ENCODE results near the gene IDH2. TPM values are rescaled to one million over a fixed set of nuclear protein-coding genes. Genes with fewer than 3 reads are reported as not detected.

The IDH2 gene
- total RNA-seq, 1 experiment from 2014 or later: 74.4 TPM

DNA sequence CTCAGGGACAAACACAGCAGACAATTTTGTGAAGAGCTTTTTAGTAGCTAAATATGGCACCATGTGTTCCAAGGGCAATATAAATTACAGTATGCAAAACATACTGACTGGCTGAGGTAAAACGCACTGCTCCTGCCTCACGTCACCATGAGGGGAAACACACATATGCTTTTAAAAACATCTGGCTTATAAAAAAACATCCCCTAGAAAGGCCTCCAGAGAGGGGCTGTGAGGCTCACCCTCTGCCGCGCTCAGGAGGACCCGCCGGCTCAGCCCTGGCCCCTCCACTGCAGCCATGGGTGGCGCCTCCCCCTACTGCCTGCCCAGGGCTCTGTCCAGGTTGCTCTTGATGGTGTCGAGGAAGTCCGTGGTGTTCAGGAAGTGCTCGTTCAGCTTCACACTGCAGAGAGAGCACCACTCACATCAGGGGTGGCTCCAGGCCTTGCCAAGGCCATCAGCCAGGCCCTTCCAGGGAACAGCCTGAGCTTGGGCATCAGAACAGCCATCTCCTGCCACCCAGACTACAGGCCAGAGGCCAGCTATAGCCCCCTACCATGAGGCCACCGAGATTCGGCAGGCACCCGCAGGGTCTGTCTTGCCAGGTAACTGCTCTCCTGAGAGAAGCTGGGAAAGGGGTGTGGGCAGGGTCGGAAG lies 18.2 kb downstream of the IDH2 start:
- H3K27me3 ChIP-seq (ENCODE audit: control insufficient read depth, insufficient read depth, low read length): no peaks in the 10 kb centered on the region
- peak; percentile 49 for DNase-seq
- no peak overlapping the region for H3K4me3 ChIP-seq (ENCODE audit: insufficient read depth, low read depth, low read length)
- peaks cover 6% of the 10 kb centered on the region for H3K36me3 ChIP-seq (replicated peaks; ENCODE audit: control insufficient read depth, insufficient read depth, low read length)

DNA sequence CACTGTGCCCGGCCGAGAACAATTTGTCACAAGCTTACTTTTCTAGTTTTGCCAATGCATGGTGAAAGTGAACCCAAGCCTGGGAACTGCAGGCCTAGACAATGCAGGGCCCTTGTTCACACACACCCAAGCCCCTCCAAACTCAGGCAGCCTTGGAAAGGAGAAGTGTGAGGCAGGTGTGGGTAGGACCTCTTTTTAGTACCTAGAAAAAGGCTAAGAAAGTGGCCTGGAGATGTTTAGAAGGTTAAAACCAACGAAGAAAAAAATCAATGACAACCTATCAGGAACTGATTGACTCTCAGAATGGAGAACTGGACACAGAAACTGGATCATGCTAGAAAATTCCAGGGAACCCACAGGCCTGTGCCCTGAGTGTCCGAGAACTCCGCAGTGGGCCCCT lies 18.8 kb downstream of the IDH2 start:
- H3K4me3 ChIP-seq (ENCODE audit: insufficient read depth, low read depth, low read length): no peak overlapping the region
- no peak for DNase-seq
- no peaks in the 10 kb centered on the region for H3K27me3 ChIP-seq (ENCODE audit: control insufficient read depth, insufficient read depth, low read length)
- H3K36me3 ChIP-seq (replicated peaks; ENCODE audit: control insufficient read depth, insufficient read depth, low read length): peaks cover 6% of the 10 kb centered on the region

DNA sequence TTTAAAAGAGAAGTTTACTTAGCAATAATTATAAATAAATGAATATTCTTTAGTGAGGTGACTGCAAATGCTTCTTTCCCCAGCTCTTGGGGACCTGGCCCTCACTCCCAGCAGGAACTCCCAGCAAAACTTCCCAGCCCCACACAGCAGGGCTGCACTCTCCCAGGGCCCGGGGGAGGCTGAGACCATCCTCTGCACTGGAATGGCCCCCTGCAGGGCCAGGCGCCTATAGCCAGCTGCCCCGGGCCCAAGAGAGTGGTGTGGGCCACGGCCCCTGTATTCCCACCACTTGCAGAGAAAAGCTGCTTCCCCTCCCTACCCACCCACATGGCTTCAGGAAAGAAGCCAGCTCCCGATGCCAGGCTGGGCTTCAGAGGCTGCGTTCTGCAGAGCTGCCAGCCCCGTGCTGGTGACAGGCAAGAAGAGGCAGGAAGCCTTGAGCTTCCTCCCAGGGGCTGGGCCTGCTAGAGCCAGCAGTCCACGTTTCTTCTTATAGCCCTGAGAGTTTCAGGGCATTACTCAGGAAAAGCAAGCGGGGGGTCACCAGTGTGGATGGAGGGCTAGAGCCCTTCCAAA lies 20.0 kb downstream of the IDH2 start:
- H3K27me3 ChIP-seq (ENCODE audit: control insufficient read depth, insufficient read depth, low read length): no peaks in the 10 kb centered on the region
- no peak overlapping the region for H3K4me3 ChIP-seq (ENCODE audit: insufficient read depth, low read depth, low read length)
- peak; percentile 85 for DNase-seq
- H3K36me3 ChIP-seq (replicated peaks; ENCODE audit: control insufficient read depth, insufficient read depth, low read length): peaks cover 6% of the 10 kb centered on the region

DNA sequence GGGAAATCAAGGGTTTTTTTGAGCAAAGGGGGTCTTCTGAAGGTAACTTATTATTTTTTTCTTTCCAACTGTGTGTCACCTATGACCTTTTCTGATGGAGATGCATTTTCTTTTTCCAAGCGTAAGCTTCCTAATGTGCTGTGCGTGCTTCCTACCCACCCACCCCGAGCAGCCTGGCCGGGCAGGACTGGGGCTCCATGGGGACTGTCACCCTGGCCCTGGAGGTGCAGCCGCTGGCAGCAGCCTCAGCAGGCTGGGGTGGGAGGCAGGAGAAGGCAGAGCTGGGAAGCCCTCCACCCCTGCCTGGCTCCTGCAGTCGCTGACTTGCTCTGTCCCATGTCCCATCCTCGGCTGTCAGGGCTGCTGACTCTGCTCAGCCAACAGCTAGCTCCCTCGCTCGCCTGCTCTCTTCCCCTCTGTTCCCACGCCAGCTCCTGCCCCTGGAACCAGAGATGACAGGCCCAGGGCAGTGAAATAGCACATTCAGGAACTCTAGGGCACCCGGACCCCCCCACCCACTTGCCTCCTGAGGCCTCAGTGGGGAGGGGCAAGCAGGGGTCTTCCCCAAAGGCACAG lies 21.4 kb downstream of the IDH2 start:
- no peaks in the 10 kb centered on the region for H3K27me3 ChIP-seq (ENCODE audit: control insufficient read depth, insufficient read depth, low read length)
- peaks cover 4% of the 10 kb centered on the region for H3K36me3 ChIP-seq (replicated peaks; ENCODE audit: control insufficient read depth, insufficient read depth, low read length)
- no peak for DNase-seq
- no peak overlapping the region for H3K4me3 ChIP-seq (ENCODE audit: insufficient read depth, low read depth, low read length)

DNA sequence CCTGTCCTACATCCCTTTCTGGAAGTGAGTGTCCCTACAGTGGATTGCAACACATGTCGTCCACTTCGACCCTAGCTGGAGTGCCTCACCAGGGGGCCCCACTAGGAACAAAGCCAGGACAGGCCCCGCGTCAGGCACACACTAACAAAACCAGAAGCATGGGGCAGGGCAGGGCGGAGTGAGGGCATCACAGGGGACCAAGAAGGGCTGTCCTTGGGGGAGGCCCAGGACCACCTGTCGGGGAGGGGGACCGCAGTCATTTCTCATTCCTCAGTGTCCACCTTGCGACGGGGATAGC lies 21.9 kb downstream of the IDH2 start:
- no peak for DNase-seq
- Histone ChIP-seq H3K36me3 (replicated peaks; ENCODE audit: control insufficient read depth, insufficient read depth, low read length) (peaks cover 3% of the 10 kb centered on the region), H3K27me3 (ENCODE audit: control insufficient read depth, insufficient read depth, low read length) (no peaks in the 10 kb centered on the region), H3K4me3 (ENCODE audit: insufficient read depth, low read depth, low read length) (no peak overlapping the region)

DNA sequence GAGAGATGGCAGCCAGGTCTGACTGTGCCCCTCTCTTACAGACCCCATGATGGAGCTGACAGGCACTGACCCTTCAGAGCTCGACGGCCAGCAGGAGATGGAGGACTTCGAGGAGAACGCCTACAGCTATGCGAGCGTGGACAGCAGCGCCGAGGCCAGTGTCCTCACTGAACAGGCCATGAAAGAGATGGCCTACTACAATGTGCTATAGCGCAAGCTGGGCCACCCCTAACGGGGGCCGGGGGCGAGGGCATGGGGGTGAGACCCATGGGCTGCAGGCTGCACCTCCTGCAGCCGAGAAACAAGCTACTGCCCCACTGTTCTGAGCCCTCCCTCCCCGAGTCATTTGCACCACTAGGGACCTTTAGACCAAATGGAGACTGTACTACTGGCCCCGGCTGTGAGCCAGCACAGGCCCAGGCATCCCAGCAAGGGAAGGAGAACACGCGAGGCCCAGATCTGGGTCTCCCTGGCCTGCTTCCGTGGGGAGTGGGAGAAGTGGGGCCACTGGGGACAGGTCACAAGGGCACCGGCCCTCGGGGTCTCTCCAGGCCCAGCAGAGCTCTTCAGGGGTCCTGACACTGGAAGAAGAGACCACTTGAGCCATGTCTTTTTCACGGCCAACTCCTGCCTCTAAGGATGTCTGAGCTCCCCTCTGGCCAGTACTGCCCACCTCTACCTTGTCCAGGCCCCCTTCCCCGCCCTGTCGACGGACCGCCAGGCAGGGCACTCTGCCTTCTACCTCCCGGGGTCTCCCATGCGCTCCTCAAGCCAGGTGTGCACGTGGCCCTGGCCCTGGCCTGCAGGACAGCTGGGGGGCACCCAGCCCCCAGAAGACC lies 22.4 kb downstream of the IDH2 start:
- no peak for DNase-seq
- Histone ChIP-seq H3K27me3 (ENCODE audit: control insufficient read depth, insufficient read depth, low read length) (no peaks in the 10 kb centered on the region), H3K36me3 (replicated peaks; ENCODE audit: control insufficient read depth, insufficient read depth, low read length) (peaks cover 3% of the 10 kb centered on the region), H3K4me3 (ENCODE audit: insufficient read depth, low read depth, low read length) (no peak overlapping the region)

DNA sequence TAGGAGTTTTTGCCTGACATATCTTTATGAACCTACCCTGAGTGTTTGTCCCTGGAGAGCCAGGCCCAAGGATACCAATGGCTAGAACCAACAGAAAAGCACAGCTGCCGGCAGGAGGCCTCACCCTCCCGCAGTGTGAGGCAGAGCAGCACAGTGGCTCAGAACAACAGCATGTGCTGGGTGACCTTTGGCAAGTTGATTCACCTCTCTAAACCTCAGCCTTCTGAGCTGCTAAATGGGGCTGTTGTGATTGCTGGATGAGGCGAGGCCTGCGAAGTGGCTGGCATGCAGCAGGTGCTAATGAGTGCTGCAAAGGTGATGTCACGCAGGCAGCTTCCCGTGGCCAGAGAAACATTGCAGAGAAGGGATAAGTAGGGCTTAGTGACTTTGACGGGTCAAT lies 23.3 kb downstream of the IDH2 start:
- no peak overlapping the region for H3K4me3 ChIP-seq (ENCODE audit: insufficient read depth, low read depth, low read length)
- DNase-seq: no peak
- H3K27me3 ChIP-seq (ENCODE audit: control insufficient read depth, insufficient read depth, low read length): no peaks in the 10 kb centered on the region
- H3K36me3 ChIP-seq (replicated peaks; ENCODE audit: control insufficient read depth, insufficient read depth, low read length): peaks cover 1% of the 10 kb centered on the region

DNA sequence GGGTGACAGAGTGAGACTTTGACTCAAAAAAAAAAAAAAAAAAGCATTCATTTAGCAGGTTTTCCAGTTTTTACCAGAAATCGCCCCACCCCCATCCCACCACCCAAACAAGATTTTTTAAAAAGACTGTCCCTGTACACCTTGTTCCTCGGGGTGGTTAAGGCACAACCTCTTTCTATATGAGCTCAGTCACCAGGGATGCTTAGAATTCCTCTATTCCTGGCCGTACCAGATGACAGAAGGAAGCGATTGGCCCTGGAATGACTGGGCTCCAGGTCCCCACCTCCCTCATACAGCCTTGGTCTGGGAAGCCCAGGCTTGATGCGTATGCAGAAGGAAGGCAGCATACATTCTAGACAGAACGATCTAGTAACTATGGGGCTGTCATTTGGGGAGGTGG lies 25.6 kb downstream of the IDH2 start:
- DNase-seq: no peak
- H3K4me3 ChIP-seq (ENCODE audit: insufficient read depth, low read depth, low read length): no peak overlapping the region
- H3K36me3 ChIP-seq (replicated peaks; ENCODE audit: control insufficient read depth, insufficient read depth, low read length): peaks cover 1% of the 10 kb centered on the region
- H3K27me3 ChIP-seq (ENCODE audit: control insufficient read depth, insufficient read depth, low read length): no peaks in the 10 kb centered on the region

DNA sequence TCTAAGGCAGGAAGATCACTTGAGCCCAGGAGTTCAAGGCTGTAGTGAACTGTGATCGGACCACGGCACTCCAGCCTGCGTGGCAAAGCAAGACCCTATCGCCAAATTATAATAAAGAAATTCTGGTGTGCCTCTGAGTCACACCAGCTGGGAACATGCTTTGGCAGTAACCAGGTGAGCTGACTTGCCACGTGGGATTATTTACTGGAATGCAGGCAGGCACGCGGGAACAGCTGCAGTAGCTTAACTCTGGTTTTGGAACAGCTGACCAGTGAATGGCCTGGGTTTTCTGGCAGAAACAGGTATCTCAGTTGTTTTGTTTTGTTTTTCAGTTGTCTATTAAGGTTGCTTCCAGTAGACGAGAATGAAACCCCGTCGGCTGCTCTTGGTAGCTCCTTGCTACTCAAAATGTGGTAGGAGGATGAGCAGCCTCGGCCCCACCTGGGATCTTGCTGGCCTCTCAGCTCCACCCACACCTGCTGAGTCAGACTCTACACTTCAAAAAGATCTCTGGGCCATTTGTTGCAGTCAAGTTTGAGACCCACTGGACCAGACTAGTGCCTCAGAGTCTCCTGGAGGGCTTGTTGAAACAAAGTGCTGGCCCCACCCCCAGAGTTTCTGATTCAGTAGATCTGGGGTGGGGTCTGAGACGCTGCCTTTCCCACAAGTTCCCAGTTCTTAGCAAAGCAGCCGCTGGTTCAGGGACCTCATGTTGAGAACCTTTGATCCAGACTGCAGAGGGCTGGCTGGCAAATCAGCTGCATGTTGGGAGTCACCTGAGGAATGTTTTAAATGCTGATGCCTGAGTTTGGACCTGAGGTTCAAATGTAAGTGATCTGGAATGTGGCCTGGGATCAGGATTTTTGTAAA lies 26.6 kb downstream of the IDH2 start:
- peaks cover 1% of the 10 kb centered on the region for H3K36me3 ChIP-seq (replicated peaks; ENCODE audit: control insufficient read depth, insufficient read depth, low read length)
- no peak overlapping the region for H3K4me3 ChIP-seq (ENCODE audit: insufficient read depth, low read depth, low read length)
- H3K27me3 ChIP-seq (ENCODE audit: control insufficient read depth, insufficient read depth, low read length): no peaks in the 10 kb centered on the region
- DNase-seq: peak; percentile 82

DNA sequence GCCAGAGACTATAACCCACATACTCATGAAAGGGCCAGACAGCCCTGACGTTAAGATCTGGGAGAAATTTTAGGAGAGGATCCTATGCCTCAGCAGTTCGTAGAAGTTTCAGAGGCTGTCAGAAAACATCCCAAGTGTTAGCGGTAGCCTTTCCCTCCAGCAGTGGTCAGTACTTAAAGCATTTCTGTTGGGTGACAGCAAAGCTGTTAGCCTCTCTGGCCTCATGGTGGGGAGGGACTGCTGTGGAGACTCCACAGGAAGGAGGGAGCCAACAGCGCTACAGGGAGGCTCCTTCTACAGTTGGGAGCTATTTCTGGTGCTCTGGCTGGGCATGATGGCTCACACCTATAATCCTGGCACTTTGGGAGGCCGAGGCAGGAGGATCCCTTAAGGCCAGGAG lies 27.4 kb downstream of the IDH2 start:
- no peak for DNase-seq
- H3K36me3 ChIP-seq (replicated peaks; ENCODE audit: control insufficient read depth, insufficient read depth, low read length): peaks cover 1% of the 10 kb centered on the region
- no peaks in the 10 kb centered on the region for H3K27me3 ChIP-seq (ENCODE audit: control insufficient read depth, insufficient read depth, low read length)
- no peak overlapping the region for H3K4me3 ChIP-seq (ENCODE audit: insufficient read depth, low read depth, low read length)

DNA sequence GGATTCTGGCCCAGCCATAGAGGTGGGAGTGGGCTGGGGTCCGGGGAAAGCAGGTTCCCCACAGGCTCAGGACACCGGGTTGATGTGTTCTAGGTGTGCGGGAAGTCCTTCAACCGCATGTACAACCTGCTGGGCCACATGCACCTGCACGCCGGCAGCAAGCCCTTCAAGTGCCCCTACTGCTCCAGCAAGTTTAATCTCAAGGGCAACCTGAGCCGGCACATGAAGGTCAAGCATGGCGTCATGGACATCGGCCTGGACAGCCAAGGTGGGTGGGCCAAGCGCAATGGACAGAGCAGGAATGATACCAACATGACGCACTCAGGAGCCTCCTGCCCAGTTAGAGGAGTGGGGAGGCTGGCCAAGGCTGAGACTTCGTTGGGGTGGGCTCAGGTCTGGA lies 28.2 kb downstream of the IDH2 start:
- H3K27me3 ChIP-seq (ENCODE audit: control insufficient read depth, insufficient read depth, low read length): no peaks in the 10 kb centered on the region
- H3K4me3 ChIP-seq (ENCODE audit: insufficient read depth, low read depth, low read length): no peak overlapping the region
- H3K36me3 ChIP-seq (replicated peaks; ENCODE audit: control insufficient read depth, insufficient read depth, low read length): peaks cover 1% of the 10 kb centered on the region; the same call in 1 of the 2 replicates
- DNase-seq: no peak

DNA sequence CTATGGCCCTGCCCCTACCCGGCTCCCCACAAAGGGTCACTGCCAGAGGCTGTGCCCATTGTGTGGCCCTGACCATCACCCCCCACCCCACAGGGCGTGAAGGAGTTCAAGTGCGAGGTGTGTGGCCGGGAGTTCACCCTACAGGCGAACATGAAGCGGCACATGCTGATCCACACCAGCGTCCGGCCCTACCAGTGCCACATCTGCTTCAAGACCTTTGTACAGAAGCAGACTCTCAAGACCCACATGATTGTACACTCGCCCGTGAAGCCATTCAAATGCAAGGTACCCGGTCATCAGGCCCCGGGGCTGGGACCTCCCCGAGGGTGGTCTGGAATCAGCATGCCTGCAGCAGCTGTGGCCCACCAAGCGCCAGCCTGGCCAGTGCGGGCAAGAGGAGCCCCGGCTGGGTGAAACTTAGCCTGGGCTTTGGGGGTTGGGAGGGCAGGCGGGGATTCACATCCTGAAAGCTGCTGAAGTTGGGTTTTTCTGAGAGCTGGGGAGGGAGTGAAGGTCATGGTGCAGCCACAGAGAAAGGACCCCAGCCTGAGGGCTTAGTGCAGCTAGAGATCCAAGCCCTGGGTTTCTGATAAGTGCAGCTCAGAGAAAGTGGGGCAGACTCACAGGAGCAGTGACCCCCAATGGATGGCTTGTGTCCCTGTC lies 29.2 kb downstream of the IDH2 start:
- Histone ChIP-seq H3K4me3 (ENCODE audit: insufficient read depth, low read depth, low read length) (no peak overlapping the region), H3K36me3 (replicated peaks; ENCODE audit: control insufficient read depth, insufficient read depth, low read length) (peaks cover under 1% of the 10 kb centered on the region; the same call in 1 of the 2 replicates), H3K27me3 (ENCODE audit: control insufficient read depth, insufficient read depth, low read length) (no peaks in the 10 kb centered on the region)
- DNase-seq: no peak

DNA sequence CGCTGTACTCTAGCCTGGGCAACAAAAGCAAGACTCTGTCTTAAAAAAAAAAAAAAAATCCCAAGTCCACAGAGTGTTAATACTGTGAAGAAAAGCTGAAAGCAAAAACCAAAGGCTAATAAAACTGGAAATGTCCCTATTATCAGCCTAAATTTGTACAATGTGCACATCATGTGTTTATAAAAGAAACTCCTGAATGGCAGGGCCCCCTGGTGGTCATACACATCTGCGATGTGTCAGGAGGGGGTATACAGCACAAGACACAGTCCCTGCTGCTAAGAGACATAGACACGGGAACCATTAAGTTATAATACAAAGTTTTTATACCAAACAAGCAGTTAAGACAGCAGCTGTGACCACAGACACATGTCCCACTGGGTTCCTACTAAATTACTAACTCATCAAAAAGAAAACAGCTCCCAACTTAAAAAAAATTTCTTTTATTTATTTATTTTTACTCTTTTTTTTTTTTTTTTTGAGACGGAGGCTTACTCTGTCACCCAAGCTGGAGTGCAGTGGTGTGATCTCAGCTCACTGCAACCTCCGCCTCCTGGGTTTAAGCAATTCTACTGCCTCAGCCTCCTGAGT lies 31.0 kb downstream of the IDH2 start:
- Histone ChIP-seq H3K36me3 (replicated peaks; ENCODE audit: control insufficient read depth, insufficient read depth, low read length) (peaks cover 2% of the 10 kb centered on the region), H3K4me3 (ENCODE audit: insufficient read depth, low read depth, low read length) (no peak overlapping the region), H3K27me3 (ENCODE audit: control insufficient read depth, insufficient read depth, low read length) (no peaks in the 10 kb centered on the region)
- peak; percentile 73 for DNase-seq

Data from H7 (cell line).